Neural cell (in vitro differentiated cells): ENCODE measurements around the gene FAM107B. TPM values are rescaled to one million over a fixed set of nuclear protein-coding genes. Genes with fewer than 3 reads are reported as not detected.

Experiments used
- H2AFZ ChIP-seq: fragments of 200-600, 300-800 bp; sonication (generic), shearing (Covaris generic); 2 replicates; pipeline ENCODE4 v1.6.0; 2014; ENCODE audit warnings: low read depth, mild to moderate bottlenecking, antibody characterized with exemption, low read length, moderate library complexity
- H3F3A ChIP-seq: fragments of 200-600 bp; shearing (Covaris generic); 2 replicates; pipeline ENCODE4 v1.6.1; 2016; ENCODE audit warnings: mild to moderate bottlenecking, moderate library complexity, mixed read lengths, antibody characterized with exemption, low read length; ENCODE audit not compliant: insufficient read depth, poor library complexity, severe bottlenecking
- H3K27ac ChIP-seq: fragments of 200-600, 300-800 bp; sonication (generic), shearing (Covaris generic); 2 replicates; pipeline ENCODE4 v1.5.1; 2014; ENCODE audit warnings: mild to moderate bottlenecking, low read length, moderate library complexity
- H3K27me3 ChIP-seq: fragments of 300-800, 200-600 bp; sonication (generic), shearing (Covaris generic); 2 replicates; pipeline ENCODE4 v1.6.0; 2014; ENCODE audit warnings: mild to moderate bottlenecking, low read depth, low read length, moderate library complexity; ENCODE audit not compliant: insufficient read depth
- H3K36me3 ChIP-seq: fragments of 300-800, 200-600 bp; sonication (generic), shearing (Covaris generic); 2 replicates; pipeline ENCODE4 v1.5.1; 2014; ENCODE audit warnings: mild to moderate bottlenecking, antibody characterized with exemption, low read length, moderate library complexity; ENCODE audit not compliant: insufficient read depth
- H3K4me2 ChIP-seq: fragments of 300-800, 200-600 bp; sonication (generic), shearing (Covaris generic); 2 replicates; pipeline ENCODE4 v1.6.0; 2014; ENCODE audit warnings: mild to moderate bottlenecking, low read length
- H3K4me3 ChIP-seq: fragments of 300-800, 200-600 bp; sonication (generic), shearing (Covaris generic); 2 replicates; pipeline ENCODE4 v1.5.1; 2014; ENCODE audit warnings: mild to moderate bottlenecking, low read length, moderate library complexity
- H3K79me2 ChIP-seq: fragments of 200-600 bp; shearing (Covaris generic); replicated peaks from 2 replicates; pipeline ENCODE4 v1.6.0; 2014; ENCODE audit warnings: mild to moderate bottlenecking, low read length, moderate library complexity; ENCODE audit not compliant: insufficient read depth
- H3K9ac ChIP-seq: fragments of 300-800, 200-600 bp; sonication (generic), shearing (Covaris generic); 2 replicates; pipeline ENCODE4 v1.6.1; 2016; ENCODE audit warnings: mild to moderate bottlenecking, low read length, mixed read lengths
- H3K9me2 ChIP-seq: fragments of 200-600 bp; shearing (Covaris generic); 2 replicates; pipeline ENCODE4 v1.6.1; 2016; ENCODE audit warnings: mild to moderate bottlenecking, low read length, mixed read lengths; ENCODE audit not compliant: insufficient read depth
- H3K9me3 ChIP-seq: fragments of 200-600, 300-800 bp; sonication (generic), shearing (Covaris generic); 2 replicates; pipeline ENCODE4 v1.6.1; 2016; ENCODE audit warnings: mild to moderate bottlenecking, mixed run types, low read length, moderate library complexity, mixed read lengths
- H4K20me1 ChIP-seq: fragments of 200-600 bp; shearing (Covaris generic); 2 replicates; pipeline ENCODE4 v1.6.1; 2016; ENCODE audit warnings: mild to moderate bottlenecking, mixed run types; ENCODE audit not compliant: insufficient read depth
- CTCF ChIP-seq: fragments of 450-650 bp; IDR thresholded peaks from 2 replicates; pipeline ENCODE4 v1.5.1; 2014; ENCODE audit warnings: antibody characterized with exemption, mild to moderate bottlenecking, moderate library complexity; ENCODE audit not compliant: poor library complexity, severe bottlenecking
- EP300 ChIP-seq: fragments of 450-650 bp; conservative IDR thresholded peaks from 2 replicates; pipeline ENCODE4 v1.6.1; 2014; ENCODE audit warnings: antibody characterized with exemption, mild to moderate bottlenecking, moderate library complexity; ENCODE audit not compliant: poor library complexity, severe bottlenecking
- EZH2 ChIP-seq: fragments of 200-600, 300-800 bp; shearing (Covaris generic), sonication (generic); IDR thresholded peaks from 2 replicates; pipeline ENCODE4 v1.6.1; 2014; ENCODE audit warnings: antibody characterized with exemption, low read length, borderline replicate concordance, mild to moderate bottlenecking; ENCODE audit not compliant: insufficient read depth, poor library complexity, severe bottlenecking
- MXI1 ChIP-seq: fragments of 450-650 bp; conservative IDR thresholded peaks from 2 replicates; pipeline ENCODE4 v1.6.1; 2014; ENCODE audit warnings: antibody characterized with exemption, mild to moderate bottlenecking; ENCODE audit not compliant: poor library complexity, severe bottlenecking
- POLR2AphosphoS5 ChIP-seq: IDR thresholded peaks from 2 replicates; pipeline ENCODE4 v1.6.1; 2012
- RAD21 ChIP-seq: fragments of 450-650 bp; conservative IDR thresholded peaks from 2 replicates; pipeline ENCODE4 v1.6.1; 2014; ENCODE audit warnings: antibody characterized with exemption, mild to moderate bottlenecking, moderate library complexity
- REST ChIP-seq: IDR thresholded peaks from 2 replicates; pipeline ENCODE4 v1.6.1; 2012; ENCODE audit warnings: borderline replicate concordance
- SMC3 ChIP-seq: fragments of 450-650 bp; conservative IDR thresholded peaks from 2 replicates; pipeline ENCODE4 v1.6.1; 2014; ENCODE audit warnings: antibody characterized with exemption, mild to moderate bottlenecking, moderate library complexity; ENCODE audit not compliant: poor library complexity
- TAF1 ChIP-seq: IDR thresholded peaks from 2 replicates; pipeline ENCODE4 v1.6.1; 2012; ENCODE audit warnings: low read depth
- polyA plus RNA-seq: library from polyadenylated mRNA; depleted of rRNA; stranded (reverse); fragments of >200 nt; gene quantifications from 2 replicates; pipeline ENCODE4 v1.2.3, GENCODE V29; 2014

Gene FAM107B
- polyA plus RNA-seq, 1 donor from 2014 or later = 106 TPM

GRCh38 chr10:14485986-14486385 lies 288.7 kb downstream of the FAM107B start (continued):
- no peak for TF ChIP-seq CTCF

- Histone ChIP-seq H3K9me3 (no peaks in the 10 kb centered on the region), H3K9ac (no peak overlapping the region), H3K27me3 (no peaks in the 10 kb centered on the region), H3K36me3 (no peaks in the 10 kb centered on the region), H2AFZ (no peak overlapping the region), H3K27ac (no peak overlapping the region), H3K79me2 (no peaks in the 10 kb centered on the region), H3K4me2 (no peak overlapping the region), H3K9me2 (no peaks in the 10 kb centered on the region), H3F3A (no peaks in the 10 kb centered on the region), H3K4me3 (no peak overlapping the region), H4K20me1 (no peaks in the 10 kb centered on the region)
- TF ChIP-seq POLR2AphosphoS5 = no peak
- TF ChIP-seq RAD21 = no peak
- no peak for TF ChIP-seq SMC3
- no peak for TF ChIP-seq MXI1
- TF ChIP-seq CTCF = no peak
- no peak for TF ChIP-seq TAF1
- TF ChIP-seq EZH2 = no peak
- TF ChIP-seq REST = no peak
- no peak for TF ChIP-seq EP300
These were observed 291.3 kb downstream of the FAM107B start for GRCh38 chr10:14483417-14483816.

- no peak overlapping the region for H3K27ac ChIP-seq
- no peak overlapping the region for H3K4me3 ChIP-seq
- H3K36me3 ChIP-seq = no peaks in the 10 kb centered on the region
- H3K9me2 ChIP-seq = no peaks in the 10 kb centered on the region
- no peaks in the 10 kb centered on the region for H3K79me2 ChIP-seq
- no peak overlapping the region for H2AFZ ChIP-seq
- H3K9me3 ChIP-seq = no peaks in the 10 kb centered on the region
- H3K9ac ChIP-seq = no peak overlapping the region
- no peaks in the 10 kb centered on the region for H3K27me3 ChIP-seq
- no peaks in the 10 kb centered on the region for H3F3A ChIP-seq
- H3K4me2 ChIP-seq = no peak overlapping the region
- TF ChIP-seq TAF1 = no peak
- no peak for TF ChIP-seq CTCF
- TF ChIP-seq REST = no peak
- TF ChIP-seq RAD21 = no peak
- no peak for TF ChIP-seq MXI1
- no peak for TF ChIP-seq POLR2AphosphoS5
- no peak for TF ChIP-seq SMC3
- no peak for TF ChIP-seq EZH2
- TF ChIP-seq EP300 = no peak
- H4K20me1 ChIP-seq = no peaks in the 10 kb centered on the region
These were observed 292.9 kb downstream of the FAM107B start for GRCh38 chr10:14481752-14482151.
